HepG2 (cell line): ENCODE results near the gene CFAP99. TPM values are rescaled to one million over a fixed set of nuclear protein-coding genes. Genes with fewer than 3 reads are reported as not detected.

ENCODE experiments used
- KLF6 ChIP-seq: IDR thresholded peaks from 2 replicates; pipeline ENCODE4 v1.8.0; 2016; ENCODE audit warnings: missing biosample characterization, missing genetic modification reagents
- NR2F1 ChIP-seq, 2 experiments: fragments of 450-650 bp in 1 of 2; formaldehyde crosslinking in 1 of 2; IDR thresholded peaks; 2 replicates each; pipeline versions ENCODE4 v1.5.0 to v1.6.1; 2016 to 2020; ENCODE audit warnings: mild to moderate bottlenecking in 1 of 2, missing compliant biosample characterization in 1 of 2, missing genetic modification reagents in 1 of 2, moderate library complexity in 1 of 2
- SIN3A ChIP-seq: IDR thresholded peaks from 2 replicates; pipeline ENCODE4 v1.6.1; 2011; ENCODE audit warnings: low read depth, mild to moderate bottlenecking, control low read depth, low read length, borderline replicate concordance
- SMAD3 ChIP-seq: sonication (generic); formaldehyde crosslinking; IDR thresholded peaks from 2 replicates; pipeline ENCODE4 v1.4.0; 2020; ENCODE audit warnings: missing genetic modification reagents
- SMARCE1 ChIP-seq: fragments of 450-650 bp; IDR thresholded peaks from 2 replicates; pipeline ENCODE4 v1.6.1; 2017; ENCODE audit warnings: borderline replicate concordance
- ZNF816 ChIP-seq: sonication (generic); formaldehyde crosslinking; IDR thresholded peaks from 2 replicates; pipeline ENCODE4 v1.8.0; 2022; ENCODE audit warnings: missing genetic modification reagents, mild to moderate bottlenecking, borderline replicate concordance
- polyA plus RNA-seq, 8 experiments: library from polyadenylated mRNA; depleted of rRNA in 3 of 8; stranded (reverse) in 7 of 8; unstranded in 1 of 8; fragments of >200 nt; fragmentation: Illumina TruSeq in 4 of 8; extraction: Trizol in 4 of 8; gene quantifications; 2 replicates each; pipeline versions ENCODE4 v1.2.1 to v1.2.3, GENCODE V29; 2011 to 2016; ENCODE audit warnings: low read depth in 4 of 8, missing spikeins in 1 of 8, mixed read lengths in 1 of 8; ENCODE audit not compliant: insufficient read depth in 1 of 8
- total RNA-seq, 5 experiments: library from RNA; depleted of rRNA; stranded (reverse); fragments of >200 nt; fragmentation: Illumina TruSeq; extraction: Trizol; gene quantifications; 2 replicates each; pipeline ENCODE4 v1.2.3, GENCODE V29; 2016; ENCODE audit warnings: low read depth in 1 of 5
- TF ChIP-seq, protein P1 (sequence below): sonication (generic); formaldehyde crosslinking; IDR thresholded peaks from 2 replicates; pipeline ENCODE4 v1.8.0; 2022; ENCODE audit warnings: missing genetic modification reagents, mild to moderate bottlenecking, inconsistent platforms, borderline replicate concordance
- TF ChIP-seq, protein P2 (sequence below): sonication (generic); formaldehyde crosslinking; conservative IDR thresholded peaks from 2 replicates; pipeline ENCODE4 v1.4.0; 2020; ENCODE audit warnings: missing genetic modification reagents
- TF ChIP-seq, protein P3 (sequence below): sonication (generic); formaldehyde crosslinking; IDR thresholded peaks from 2 replicates; pipeline ENCODE4 v1.9.0; 2021; ENCODE audit warnings: mild to moderate bottlenecking, missing genetic modification reagents

The CFAP99 gene
- total and polyA plus RNA-seq, 2 of the 13 experiments (the other 11 are each of a cell fraction or from before 2014, with no cell fraction given) = not detected

DNA sequence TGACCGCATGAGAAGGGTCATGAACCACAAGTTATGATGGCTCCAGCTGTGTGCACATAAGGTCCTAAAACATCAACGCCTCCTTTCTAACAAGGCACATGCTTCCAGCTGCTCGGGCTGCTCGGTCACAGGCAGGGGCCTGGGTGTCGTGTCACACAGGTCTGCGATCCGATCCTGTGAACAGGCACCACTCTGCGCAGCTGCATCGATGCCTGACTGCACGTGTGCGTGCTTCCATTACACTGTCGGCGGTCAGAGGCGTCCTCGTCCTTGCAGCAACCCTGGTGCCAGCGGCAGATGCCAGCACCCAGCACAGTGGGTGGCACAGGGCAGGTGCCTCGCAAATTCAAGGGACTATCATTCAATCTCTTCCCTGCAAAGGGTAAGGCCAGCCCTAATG, 24.2 kb upstream of the CFAP99 start (continued):
- TF ChIP-seq, protein P1, sequence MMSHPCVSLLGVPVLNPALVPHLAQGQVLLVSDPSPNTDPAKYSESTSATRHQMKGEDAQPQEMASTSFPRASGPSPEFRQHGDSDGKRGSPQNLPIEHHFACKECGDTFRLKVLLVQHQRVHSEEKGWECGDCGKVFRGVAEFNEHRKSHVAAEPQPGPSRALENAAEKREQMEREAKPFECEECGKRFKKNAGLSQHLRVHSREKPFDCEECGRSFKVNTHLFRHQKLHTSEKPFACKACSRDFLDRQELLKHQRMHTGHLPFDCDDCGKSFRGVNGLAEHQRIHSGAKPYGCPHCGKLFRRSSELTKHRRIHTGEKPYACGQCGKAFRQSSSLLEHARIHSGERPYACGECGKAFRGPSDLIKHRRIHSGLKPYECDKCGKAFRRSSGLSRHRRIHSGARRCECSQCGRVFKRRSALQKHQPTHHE = no peak
- TF ChIP-seq, protein P2, sequence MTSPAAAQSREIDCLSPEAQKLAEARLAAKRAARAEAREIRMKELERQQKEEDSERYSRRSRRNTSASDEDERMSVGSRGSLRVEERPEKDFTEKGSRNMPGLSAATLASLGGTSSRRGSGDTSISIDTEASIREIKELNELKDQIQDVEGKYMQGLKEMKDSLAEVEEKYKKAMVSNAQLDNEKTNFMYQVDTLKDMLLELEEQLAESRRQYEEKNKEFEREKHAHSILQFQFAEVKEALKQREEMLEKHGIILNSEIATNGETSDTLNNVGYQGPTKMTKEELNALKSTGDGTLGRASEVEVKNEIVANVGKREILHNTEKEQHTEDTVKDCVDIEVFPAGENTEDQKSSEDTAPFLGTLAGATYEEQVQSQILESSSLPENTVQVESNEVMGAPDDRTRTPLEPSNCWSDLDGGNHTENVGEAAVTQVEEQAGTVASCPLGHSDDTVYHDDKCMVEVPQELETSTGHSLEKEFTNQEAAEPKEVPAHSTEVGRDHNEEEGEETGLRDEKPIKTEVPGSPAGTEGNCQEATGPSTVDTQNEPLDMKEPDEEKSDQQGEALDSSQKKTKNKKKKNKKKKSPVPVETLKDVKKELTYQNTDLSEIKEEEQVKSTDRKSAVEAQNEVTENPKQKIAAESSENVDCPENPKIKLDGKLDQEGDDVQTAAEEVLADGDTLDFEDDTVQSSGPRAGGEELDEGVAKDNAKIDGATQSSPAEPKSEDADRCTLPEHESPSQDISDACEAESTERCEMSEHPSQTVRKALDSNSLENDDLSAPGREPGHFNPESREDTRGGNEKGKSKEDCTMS (CRISPR knock-in tag) = no peak
- no peak for TF ChIP-seq SMARCE1
- TF ChIP-seq SMAD3 (CRISPR knock-in tag) = no peak
- no peak for TF ChIP-seq KLF6 (CRISPR knock-in tag)
- TF ChIP-seq NR2F1 (CRISPR knock-in tag; IDR thresholded peaks at IDR 0.05) = no peak
- TF ChIP-seq ZNF816 (CRISPR knock-in tag) = no peak
- no peak for TF ChIP-seq SIN3A
- TF ChIP-seq, protein P3, sequence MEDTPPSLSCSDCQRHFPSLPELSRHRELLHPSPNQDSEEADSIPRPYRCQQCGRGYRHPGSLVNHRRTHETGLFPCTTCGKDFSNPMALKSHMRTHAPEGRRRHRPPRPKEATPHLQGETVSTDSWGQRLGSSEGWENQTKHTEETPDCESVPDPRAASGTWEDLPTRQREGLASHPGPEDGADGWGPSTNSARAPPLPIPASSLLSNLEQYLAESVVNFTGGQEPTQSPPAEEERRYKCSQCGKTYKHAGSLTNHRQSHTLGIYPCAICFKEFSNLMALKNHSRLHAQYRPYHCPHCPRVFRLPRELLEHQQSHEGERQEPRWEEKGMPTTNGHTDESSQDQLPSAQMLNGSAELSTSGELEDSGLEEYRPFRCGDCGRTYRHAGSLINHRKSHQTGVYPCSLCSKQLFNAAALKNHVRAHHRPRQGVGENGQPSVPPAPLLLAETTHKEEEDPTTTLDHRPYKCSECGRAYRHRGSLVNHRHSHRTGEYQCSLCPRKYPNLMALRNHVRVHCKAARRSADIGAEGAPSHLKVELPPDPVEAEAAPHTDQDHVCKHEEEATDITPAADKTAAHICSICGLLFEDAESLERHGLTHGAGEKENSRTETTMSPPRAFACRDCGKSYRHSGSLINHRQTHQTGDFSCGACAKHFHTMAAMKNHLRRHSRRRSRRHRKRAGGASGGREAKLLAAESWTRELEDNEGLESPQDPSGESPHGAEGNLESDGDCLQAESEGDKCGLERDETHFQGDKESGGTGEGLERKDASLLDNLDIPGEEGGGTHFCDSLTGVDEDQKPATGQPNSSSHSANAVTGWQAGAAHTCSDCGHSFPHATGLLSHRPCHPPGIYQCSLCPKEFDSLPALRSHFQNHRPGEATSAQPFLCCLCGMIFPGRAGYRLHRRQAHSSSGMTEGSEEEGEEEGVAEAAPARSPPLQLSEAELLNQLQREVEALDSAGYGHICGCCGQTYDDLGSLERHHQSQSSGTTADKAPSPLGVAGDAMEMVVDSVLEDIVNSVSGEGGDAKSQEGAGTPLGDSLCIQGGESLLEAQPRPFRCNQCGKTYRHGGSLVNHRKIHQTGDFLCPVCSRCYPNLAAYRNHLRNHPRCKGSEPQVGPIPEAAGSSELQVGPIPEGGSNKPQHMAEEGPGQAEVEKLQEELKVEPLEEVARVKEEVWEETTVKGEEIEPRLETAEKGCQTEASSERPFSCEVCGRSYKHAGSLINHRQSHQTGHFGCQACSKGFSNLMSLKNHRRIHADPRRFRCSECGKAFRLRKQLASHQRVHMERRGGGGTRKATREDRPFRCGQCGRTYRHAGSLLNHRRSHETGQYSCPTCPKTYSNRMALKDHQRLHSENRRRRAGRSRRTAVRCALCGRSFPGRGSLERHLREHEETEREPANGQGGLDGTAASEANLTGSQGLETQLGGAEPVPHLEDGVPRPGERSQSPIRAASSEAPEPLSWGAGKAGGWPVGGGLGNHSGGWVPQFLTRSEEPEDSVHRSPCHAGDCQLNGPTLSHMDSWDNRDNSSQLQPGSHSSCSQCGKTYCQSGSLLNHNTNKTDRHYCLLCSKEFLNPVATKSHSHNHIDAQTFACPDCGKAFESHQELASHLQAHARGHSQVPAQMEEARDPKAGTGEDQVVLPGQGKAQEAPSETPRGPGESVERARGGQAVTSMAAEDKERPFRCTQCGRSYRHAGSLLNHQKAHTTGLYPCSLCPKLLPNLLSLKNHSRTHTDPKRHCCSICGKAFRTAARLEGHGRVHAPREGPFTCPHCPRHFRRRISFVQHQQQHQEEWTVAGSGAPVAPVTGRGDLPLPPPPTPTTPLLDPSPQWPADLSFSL (CRISPR knock-in tag) = no peak
